ENCODE data around the gene HPS3. TPM values are rescaled to one million over a fixed set of nuclear protein-coding genes. Genes with fewer than 3 reads are reported as not detected.
"Not testable (repeated sequence)": the region's sequence is repeated elsewhere in the genome, so short reads cannot be mapped to it uniquely, and the experiment has no call there.

Gene HPS3
- polyA plus RNA-seq, 2 of the 4 experiments (the other 2 are of a cell fraction): 28.4 to 48.0 TPM

DNA sequence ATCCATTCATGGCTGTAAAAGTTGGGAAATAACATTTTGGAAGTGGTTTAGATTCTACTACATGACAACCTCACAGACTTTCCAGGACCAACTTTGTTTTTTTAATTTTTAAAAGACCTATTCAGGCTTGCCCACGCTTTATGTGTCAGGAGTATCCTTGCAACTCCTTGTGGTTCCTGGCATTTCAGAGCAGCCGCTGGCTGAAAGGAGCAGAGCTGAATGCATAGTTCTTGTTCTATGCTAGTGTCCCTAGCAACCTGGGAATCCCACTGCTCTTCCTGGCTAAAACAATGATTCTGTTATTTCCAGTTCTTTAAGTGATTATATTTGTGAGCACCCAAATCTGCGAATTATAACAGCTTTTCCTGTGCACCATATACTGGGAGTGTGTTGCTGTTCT lies 57.3 kb downstream of the HPS3 start:
- peaks cover 2% of the 10 kb centered on the region; the same call in 2 of the 3 replicates for H3K4me1 ChIP-seq
- POLR2A ChIA-PET: no interaction called here
- CTCF ChIA-PET: no interaction called here
- no peak for TF ChIP-seq HDAC2 (IDR thresholded peaks at IDR 0.05)
- no peaks in the 10 kb centered on the region for H3K9me3 ChIP-seq
- no peak for DNase-seq (ENCODE audit: low read depth in 1 of 2, low spot score in 1 of 2)
- no peak overlapping the region for H3K4me2 ChIP-seq
- WGBS (ENCODE audit: missing lambda C conversion rate): 87% methylated on average over 3 of the region's 3 CpGs
- H3K4me3 ChIP-seq: no peak overlapping the region
- FAIRE-seq: no peak
- H3K27ac ChIP-seq: no peak overlapping the region
- ATAC-seq: no peak

DNA sequence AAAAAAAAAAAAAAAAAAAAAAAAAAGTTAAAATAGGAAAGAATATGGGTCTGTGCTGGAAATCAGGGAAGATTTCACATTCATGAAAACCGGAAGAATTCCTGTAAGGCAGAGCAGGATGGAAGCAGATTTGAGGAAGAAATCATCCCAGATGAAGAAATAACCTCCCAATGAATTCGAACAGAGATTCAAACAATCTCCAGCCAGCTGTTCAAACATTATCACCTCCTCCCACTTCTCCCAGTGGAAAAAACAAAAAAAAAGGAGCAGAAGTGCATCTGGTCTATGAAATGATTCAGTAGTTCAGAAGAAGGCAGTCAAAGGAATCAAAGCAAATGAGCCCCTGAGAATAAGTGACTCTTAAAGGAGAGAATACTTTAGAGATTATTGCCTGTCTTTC lies 59.1 kb downstream of the HPS3 start:
- ATAC-seq (no peak), DNase-seq (ENCODE audit: low read depth in 1 of 2, low spot score in 1 of 2) (no peak), FAIRE-seq (no peak)
- Histone ChIP-seq H3K4me3 (no peak overlapping the region), H3K4me1 (peaks cover 7% of the 10 kb centered on the region; the same call in 2 of the 3 replicates), H3K9me3 (no peaks in the 10 kb centered on the region), H3K27ac (no peak overlapping the region), H3K4me2 (no peak overlapping the region)
- POLR2A ChIA-PET: no interaction called here
- WGBS (ENCODE audit: missing lambda C conversion rate): 67% methylated on average over 2 of the region's 2 CpGs
- CTCF ChIA-PET: interaction anchor here (1.4 kb wide), 1 partner anchor 12 kb away, joined by 4 read pairs; no protein-coding TSS in a partner anchor
- no peak for TF ChIP-seq CHD4 (IDR thresholded peaks at IDR 0.05; ENCODE audit: borderline replicate concordance)
- TF ChIP-seq BHLHE40 (IDR thresholded peaks at IDR 0.05; ENCODE audit: low read depth, low read length): no peak
- no peak for TF ChIP-seq FOSB (CRISPR knock-in tag; IDR thresholded peaks at IDR 0.05)
- no peak for TF ChIP-seq HEYL (CRISPR knock-in tag; IDR thresholded peaks at IDR 0.05)
- TF ChIP-seq ESRRA (IDR thresholded peaks at IDR 0.05; ENCODE audit: borderline replicate concordance, low read length): no peak
- no peak for TF ChIP-seq NPAS2 (CRISPR knock-in tag; IDR thresholded peaks at IDR 0.05; ENCODE audit: borderline replicate concordance)
- no peak for TF ChIP-seq ELK1 (IDR thresholded peaks at IDR 0.05; ENCODE audit: low read depth, low read length)
- TF ChIP-seq MAX (IDR thresholded peaks at IDR 0.05): no peak
- TF ChIP-seq, protein P1, sequence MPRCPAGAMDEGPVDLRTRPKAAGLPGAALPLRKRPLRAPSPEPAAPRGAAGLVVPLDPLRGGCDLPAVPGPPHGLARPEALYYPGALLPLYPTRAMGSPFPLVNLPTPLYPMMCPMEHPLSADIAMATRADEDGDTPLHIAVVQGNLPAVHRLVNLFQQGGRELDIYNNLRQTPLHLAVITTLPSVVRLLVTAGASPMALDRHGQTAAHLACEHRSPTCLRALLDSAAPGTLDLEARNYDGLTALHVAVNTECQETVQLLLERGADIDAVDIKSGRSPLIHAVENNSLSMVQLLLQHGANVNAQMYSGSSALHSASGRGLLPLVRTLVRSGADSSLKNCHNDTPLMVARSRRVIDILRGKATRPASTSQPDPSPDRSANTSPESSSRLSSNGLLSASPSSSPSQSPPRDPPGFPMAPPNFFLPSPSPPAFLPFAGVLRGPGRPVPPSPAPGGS (IDR thresholded peaks at IDR 0.05): no peak
- no peak for TF ChIP-seq POLR2AphosphoS2 (conservative IDR thresholded peaks at IDR 0.05; ENCODE audit: low read length)
- TF ChIP-seq ZSCAN20 (CRISPR knock-in tag; IDR thresholded peaks at IDR 0.05): no peak
- no peak for TF ChIP-seq RNF2 (IDR thresholded peaks at IDR 0.05; ENCODE audit: borderline replicate concordance, low read depth)
- no peak for TF ChIP-seq RFX5 (IDR thresholded peaks at IDR 0.05)
- TF ChIP-seq JUN (IDR thresholded peaks at IDR 0.05): no peak

DNA sequence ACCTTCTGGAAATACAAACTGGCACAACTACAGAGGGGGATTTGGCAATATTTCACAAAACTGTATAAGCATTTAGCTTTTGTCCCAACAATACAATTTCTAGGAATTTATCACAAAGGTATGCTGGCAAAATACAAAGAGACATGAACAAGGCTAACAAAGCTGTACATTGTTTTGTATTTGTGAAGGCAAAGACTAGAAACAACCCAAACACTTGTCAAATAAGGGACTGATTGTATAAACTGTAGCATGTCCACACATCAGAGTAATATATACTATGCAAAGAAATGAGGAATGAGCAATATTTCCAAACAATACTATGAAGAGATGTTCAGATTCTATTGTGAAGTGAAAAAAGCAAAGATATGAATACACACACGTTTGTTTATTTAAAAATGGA lies 65.8 kb downstream of the HPS3 start:
- ChIA-PET POLR2A (no interaction called here), CTCF (interaction anchor here (0.6 to 0.9 kb wide), 3 partner anchors 13 to 337 kb away, joined by 3 read pairs; no protein-coding TSS in a partner anchor)
- peaks cover 10% of the 10 kb centered on the region; the same call in 2 of the 3 replicates for H3K4me1 ChIP-seq
- no peak overlapping the region for H3K27ac ChIP-seq
- no peak overlapping the region for H3K4me2 ChIP-seq
- ATAC-seq (no peak), FAIRE-seq (no peak), DNase-seq (ENCODE audit: low read depth in 1 of 2, low spot score in 1 of 2) (no peak)
- no peaks in the 10 kb centered on the region for H3K9me3 ChIP-seq
- no peak overlapping the region for H3K4me3 ChIP-seq
- TF ChIP-seq, protein P2, sequence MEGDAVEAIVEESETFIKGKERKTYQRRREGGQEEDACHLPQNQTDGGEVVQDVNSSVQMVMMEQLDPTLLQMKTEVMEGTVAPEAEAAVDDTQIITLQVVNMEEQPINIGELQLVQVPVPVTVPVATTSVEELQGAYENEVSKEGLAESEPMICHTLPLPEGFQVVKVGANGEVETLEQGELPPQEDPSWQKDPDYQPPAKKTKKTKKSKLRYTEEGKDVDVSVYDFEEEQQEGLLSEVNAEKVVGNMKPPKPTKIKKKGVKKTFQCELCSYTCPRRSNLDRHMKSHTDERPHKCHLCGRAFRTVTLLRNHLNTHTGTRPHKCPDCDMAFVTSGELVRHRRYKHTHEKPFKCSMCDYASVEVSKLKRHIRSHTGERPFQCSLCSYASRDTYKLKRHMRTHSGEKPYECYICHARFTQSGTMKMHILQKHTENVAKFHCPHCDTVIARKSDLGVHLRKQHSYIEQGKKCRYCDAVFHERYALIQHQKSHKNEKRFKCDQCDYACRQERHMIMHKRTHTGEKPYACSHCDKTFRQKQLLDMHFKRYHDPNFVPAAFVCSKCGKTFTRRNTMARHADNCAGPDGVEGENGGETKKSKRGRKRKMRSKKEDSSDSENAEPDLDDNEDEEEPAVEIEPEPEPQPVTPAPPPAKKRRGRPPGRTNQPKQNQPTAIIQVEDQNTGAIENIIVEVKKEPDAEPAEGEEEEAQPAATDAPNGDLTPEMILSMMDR (IDR thresholded peaks at IDR 0.05): no peak
- TF ChIP-seq TFCP2L1 (CRISPR knock-in tag; IDR thresholded peaks at IDR 0.05) (no peak), HDAC2 (IDR thresholded peaks at IDR 0.05) (no peak), ZFP36 (IDR thresholded peaks at IDR 0.05; ENCODE audit: borderline replicate concordance, partially characterized antibody) (no peak), MAX (IDR thresholded peaks at IDR 0.05) (no peak), NFE2L2 (conservative IDR thresholded peaks at IDR 0.05; ENCODE audit: low read length) (no peak), MYC (IDR thresholded peaks at IDR 0.05; ENCODE audit: borderline replicate concordance, low read length) (no peak), CHD4 (IDR thresholded peaks at IDR 0.05; ENCODE audit: borderline replicate concordance) (no peak), ZSCAN20 (CRISPR knock-in tag; IDR thresholded peaks at IDR 0.05) (no peak), PHF8 (IDR thresholded peaks at IDR 0.05; ENCODE audit: borderline replicate concordance, low read depth) (no peak)
- TF ChIP-seq, protein P1 (IDR thresholded peaks at IDR 0.05): no peak
- 50% methylated on average over 1 of the region's 1 CpG for WGBS (ENCODE audit: missing lambda C conversion rate)

DNA sequence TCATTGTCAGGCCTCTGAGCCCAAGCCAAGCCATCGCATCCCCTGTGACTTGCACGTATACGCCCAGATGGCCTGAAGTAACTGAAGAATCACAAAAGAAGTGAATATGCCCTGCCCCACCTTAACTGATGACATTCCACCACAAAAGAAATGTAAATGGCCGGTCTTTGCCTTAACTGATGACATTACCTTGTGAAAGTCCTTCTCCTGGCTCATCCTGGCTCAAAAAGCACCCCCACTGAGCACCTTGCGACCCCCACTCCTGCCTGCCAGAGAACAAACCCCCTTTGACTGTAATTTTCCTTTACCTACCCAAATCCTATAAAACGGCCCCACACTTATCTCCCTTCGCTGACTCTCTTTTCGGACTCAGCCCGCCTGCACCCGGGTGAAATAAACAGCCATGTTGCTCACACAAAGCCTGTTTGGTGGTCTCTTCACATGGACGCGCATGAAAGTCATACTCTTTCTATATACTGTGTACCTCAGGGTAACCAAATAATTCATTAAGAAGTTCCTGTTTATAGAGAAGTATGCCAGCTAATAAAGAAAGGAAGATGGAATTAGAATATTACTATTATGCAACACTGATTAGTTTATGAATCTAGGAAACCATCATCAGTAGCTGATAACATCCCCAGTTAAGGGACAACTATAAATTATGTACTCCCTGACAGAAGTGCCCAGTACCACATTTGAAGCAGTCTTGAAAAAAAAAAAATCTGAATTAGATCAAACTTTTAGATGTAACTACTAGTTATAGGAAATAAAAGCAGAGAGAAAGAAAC lies 67.6 kb downstream of the HPS3 start:
- H3K4me1 ChIP-seq; H3K4me3 ChIP-seq; ATAC-seq; H3K9me3 ChIP-seq; FAIRE-seq; CTCF ChIA-PET; H3K27ac ChIP-seq; DNase-seq (ENCODE audit: low read depth in 1 of 2, low spot score in 1 of 2); POLR2A ChIA-PET; H3K4me2 ChIP-seq: not testable (repeated sequence)
- 88% methylated on average over 12 of the region's 12 CpGs for WGBS (ENCODE audit: missing lambda C conversion rate)
